OCI-LY1 (cell line): ENCODE measurements around the gene CCDC78.

Experiments
- H2AFZ ChIP-seq: fragments of 200-600 bp; sonication (generic), shearing (Covaris generic); 2 replicates; pipeline ENCODE4 v1.6.0; 2014; ENCODE audit warnings: antibody characterized with exemption, mild to moderate bottlenecking, low read length
- H3F3A ChIP-seq: fragments of 200-600 bp; sonication (generic), shearing (Covaris generic); 2 replicates; pipeline ENCODE4 v1.6.0; 2014; ENCODE audit warnings: mild to moderate bottlenecking, antibody characterized with exemption, low read length, moderate library complexity; ENCODE audit not compliant: insufficient read depth
- H3K27ac ChIP-seq: fragments of 200-600 bp; sonication (generic); 2 replicates; pipeline ENCODE4 v1.5.1; 2014; ENCODE audit warnings: low read length, mixed run types, mild to moderate bottlenecking, low read depth; ENCODE audit not compliant: poor library complexity, severe bottlenecking
- H3K27me3 ChIP-seq: fragments of 200-600 bp; sonication (generic); 2 replicates; pipeline ENCODE4 v1.6.0; 2014; ENCODE audit warnings: antibody characterized with exemption, mild to moderate bottlenecking, low read length, moderate library complexity; ENCODE audit not compliant: insufficient read depth
- H3K36me3 ChIP-seq: fragments of 200-600 bp; sonication (generic); 2 replicates; pipeline ENCODE4 v1.6.1; 2014; ENCODE audit warnings: mild to moderate bottlenecking, antibody characterized with exemption, low read length, moderate library complexity, mixed read lengths; ENCODE audit not compliant: insufficient read depth
- H3K4me1 ChIP-seq: fragments of 200-600 bp; sonication (generic); 2 replicates; pipeline ENCODE4 v1.5.1; 2014; ENCODE audit warnings: mild to moderate bottlenecking, low read length, moderate library complexity; ENCODE audit not compliant: insufficient read depth, severe bottlenecking
- H3K4me2 ChIP-seq: fragments of 200-600 bp; sonication (generic), shearing (Covaris generic); 2 replicates; pipeline ENCODE4 v1.6.1; 2014; ENCODE audit warnings: low read length
- H3K4me3 ChIP-seq: fragments of 200-600 bp; sonication (generic); 2 replicates; pipeline ENCODE4 v1.5.1; 2014; ENCODE audit warnings: low read length, low read depth, mild to moderate bottlenecking, mixed read lengths; ENCODE audit not compliant: poor library complexity, severe bottlenecking
- H3K79me2 ChIP-seq: fragments of 200-600 bp; shearing (Covaris generic); 2 replicates; pipeline ENCODE4 v1.6.1; 2016; ENCODE audit warnings: mixed run types, low read length, mixed read lengths; ENCODE audit not compliant: insufficient read depth
- H3K9ac ChIP-seq: fragments of 200-600 bp; sonication (generic), shearing (Covaris generic); 2 replicates; pipeline ENCODE4 v1.6.1; 2014; ENCODE audit warnings: mild to moderate bottlenecking, low read length, mixed read lengths
- H3K9me2 ChIP-seq: fragments of 200-600 bp; sonication (generic), shearing (Covaris generic); 2 replicates; pipeline ENCODE4 v1.6.1; 2014; ENCODE audit warnings: low read depth, mild to moderate bottlenecking, low read length, mixed read lengths
- H3K9me3 ChIP-seq: fragments of 200-600 bp; shearing (Covaris generic); 2 replicates; pipeline ENCODE4 v1.6.1; 2014; ENCODE audit warnings: low read length, mixed read lengths
- H4K20me1 ChIP-seq: fragments of 200-600 bp; sonication (generic), shearing (Covaris generic); 2 replicates; pipeline ENCODE4 v1.6.0; 2016; ENCODE audit warnings: mild to moderate bottlenecking, low read length; ENCODE audit not compliant: insufficient read depth
- CTCF ChIP-seq: fragments of 200-600 bp; sonication (generic), shearing (Covaris generic); IDR thresholded peaks from 2 replicates; pipeline ENCODE4 v1.5.1; 2017; ENCODE audit warnings: mild to moderate bottlenecking, antibody characterized with exemption, low read length, moderate library complexity, mixed read lengths
- EZH2 ChIP-seq: fragments of 200-600 bp; sonication (generic), shearing (Covaris generic); IDR thresholded peaks from 2 replicates; pipeline ENCODE4 v1.8.0; 2017; ENCODE audit warnings: borderline replicate concordance, mixed run types, mild to moderate bottlenecking, antibody characterized with exemption, low read length, moderate library complexity, mixed read lengths

CCDC78 gene

GRCh38 chr16:732936-733335, 6.7 kb upstream of the CCDC78 start:
- TF ChIP-seq EZH2 (no peak), CTCF (peak; percentile 37)
- no peak overlapping the region for H3K9ac ChIP-seq

GRCh38 chr16:732332-732731, 6.1 kb upstream of the CCDC78 start:
- Histone ChIP-seq H3K4me2 (no peak overlapping the region), H3K27ac (peak overlapping the region; percentile 34)

More at GRCh38 chr16:732936-733335, 6.7 kb upstream of the CCDC78 start:
- Histone ChIP-seq H2AFZ (no peak overlapping the region), H3K36me3 (peaks cover 69% of the 10 kb centered on the region), H3K9me2 (no peaks in the 10 kb centered on the region), H3K9me3 (no peaks in the 10 kb centered on the region), H3K4me2 (no peak overlapping the region), H3K4me3 (no peak overlapping the region), H3K27ac (no peak overlapping the region), H3K79me2 (no peaks in the 10 kb centered on the region), H4K20me1 (no peaks in the 10 kb centered on the region), H3K27me3 (no peaks in the 10 kb centered on the region), H3K4me1 (peaks cover 36% of the 10 kb centered on the region), H3F3A (no peaks in the 10 kb centered on the region)

GRCh38 chr16:730666-731509, 4.6 kb upstream of the CCDC78 start:
- TF ChIP-seq EZH2 (no peak), CTCF (no peak)
- Histone ChIP-seq H4K20me1 (no peaks in the 10 kb centered on the region), H3K4me3 (no peak overlapping the region), H3K9me3 (no peaks in the 10 kb centered on the region), H3K36me3 (peaks cover 58% of the 10 kb centered on the region), H3K4me2 (no peak overlapping the region), H3K4me1 (peaks cover 23% of the 10 kb centered on the region), H3K27ac (peak overlapping the region; percentile 58), H3K9me2 (no peaks in the 10 kb centered on the region), H2AFZ (no peak overlapping the region), H3K27me3 (no peaks in the 10 kb centered on the region), H3F3A (peaks cover 4% of the 10 kb centered on the region; the same call in 1 of the 2 replicates), H3K9ac (no peak overlapping the region), H3K79me2 (no peaks in the 10 kb centered on the region)

More at GRCh38 chr16:732332-732731, 6.1 kb upstream of the CCDC78 start:
- Histone ChIP-seq H3K4me1 (peaks cover 30% of the 10 kb centered on the region), H3K36me3 (peaks cover 69% of the 10 kb centered on the region), H3K4me3 (no peak overlapping the region), H3K27me3 (no peaks in the 10 kb centered on the region), H3K9me2 (no peaks in the 10 kb centered on the region), H2AFZ (no peak overlapping the region), H4K20me1 (no peaks in the 10 kb centered on the region), H3K9me3 (no peaks in the 10 kb centered on the region), H3K79me2 (no peaks in the 10 kb centered on the region), H3K9ac (no peak overlapping the region), H3F3A (no peaks in the 10 kb centered on the region)
- no peak for TF ChIP-seq CTCF
- no peak for TF ChIP-seq EZH2
